HCEC 1CT (cell line): Measurements from ENCODE around the gene CAMTA1.
"Not testable (repeated sequence)": the region's sequence is repeated elsewhere in the genome, so short reads cannot be mapped to it uniquely, and the experiment has no call there.

Experiments
- DNase-seq: peaks from one replicate; pipeline ENCODE4 v3.0.0-alpha.2; 2017

The CAMTA1 gene

GRCh38 chr1:7366286-7366954, 581.2 kb downstream of the CAMTA1 start:
- DNase-seq, result no peak

- DNase-seq, result no peak
Observed at GRCh38 chr1:7366955-7367665, 581.9 kb downstream of the CAMTA1 start.

GRCh38 chr1:7369866-7370265, 584.6 kb downstream of the CAMTA1 start:
- no peak for DNase-seq

- DNase-seq, result no peak
Observed at GRCh38 chr1:7371926-7372325, 586.7 kb downstream of the CAMTA1 start.

- DNase-seq, result no peak
Observed at GRCh38 chr1:7372477-7373120, 587.3 kb downstream of the CAMTA1 start.

GRCh38 chr1:7373251-7373650, 588.0 kb downstream of the CAMTA1 start:
- DNase-seq, result no peak

- no peak for DNase-seq
Observed at GRCh38 chr1:7373876-7374562, 588.8 kb downstream of the CAMTA1 start.

GRCh38 chr1:7374563-7375160, 589.4 kb downstream of the CAMTA1 start:
- no peak for DNase-seq

GRCh38 chr1:7375329-7375728, 590.1 kb downstream of the CAMTA1 start:
- no peak for DNase-seq

- DNase-seq, result no peak
Observed at GRCh38 chr1:7375781-7376660, 590.8 kb downstream of the CAMTA1 start.

- no peak for DNase-seq
Observed at GRCh38 chr1:7376676-7377075, 591.4 kb downstream of the CAMTA1 start.

GRCh38 chr1:7378346-7379130, 593.3 kb downstream of the CAMTA1 start:
- no peak for DNase-seq

GRCh38 chr1:7379441-7379971, 594.3 kb downstream of the CAMTA1 start:
- peak; percentile 34 for DNase-seq

GRCh38 chr1:7380068-7380467, 594.8 kb downstream of the CAMTA1 start:
- DNase-seq, result not testable (repeated sequence)

- no peak for DNase-seq
Observed at GRCh38 chr1:7380712-7381111, 595.5 kb downstream of the CAMTA1 start.

- not testable (repeated sequence) for DNase-seq
Observed at GRCh38 chr1:7381729-7382128, 596.5 kb downstream of the CAMTA1 start.

GRCh38 chr1:7382971-7383370, 597.7 kb downstream of the CAMTA1 start:
- no peak for DNase-seq

GRCh38 chr1:7383671-7384520, 598.6 kb downstream of the CAMTA1 start:
- no peak for DNase-seq

- no peak for DNase-seq
Observed at GRCh38 chr1:7384679-7385078, 599.4 kb downstream of the CAMTA1 start.
